Fibroblast of the aortic adventitia (primary cell): ENCODE data around the gene UGT1A6. TPM values are rescaled to one million over a fixed set of nuclear protein-coding genes. Genes with fewer than 3 reads are reported as not detected.
"Not testable (repeated sequence)": the region's sequence is repeated elsewhere in the genome, so short reads cannot be mapped to it uniquely, and the experiment has no call there.

Source experiments
- DNase-seq: peaks from one replicate; pipeline ENCODE4 v3.0.0-alpha.2; 2010; ENCODE audit warnings: low read depth
- H3K4me3 ChIP-seq: 2 replicates; pipeline ENCODE4 v1.5.1; 2011; ENCODE audit warnings: low read depth, mild to moderate bottlenecking, control low read depth, low read length, moderate library complexity
- CTCF ChIP-seq: IDR thresholded peaks from 2 replicates; pipeline ENCODE4 v1.5.1; 2011; ENCODE audit warnings: mild to moderate bottlenecking, low read length, control low read depth, inconsistent platforms; ENCODE audit not compliant: insufficient read depth
- total RNA-seq: library from RNA; depleted of rRNA; stranded (reverse); fragments of >200 nt; gene quantifications from 2 replicates; pipeline ENCODE4 v1.2.3, GENCODE V29; 2012; ENCODE audit warnings: low replicate concordance

Gene UGT1A6
- total RNA-seq, 1 donor: 0.09 TPM

GRCh38 chr2:233713262-233713615 lies 20.5 kb downstream of the UGT1A6 start:
- H3K4me3 ChIP-seq: no peak overlapping the region
- TF ChIP-seq CTCF: no peak
- DNase-seq: no peak

GRCh38 chr2:233714121-233714520 lies 21.4 kb downstream of the UGT1A6 start:
- TF ChIP-seq CTCF: no peak
- no peak for DNase-seq
- H3K4me3 ChIP-seq: no peak overlapping the region

GRCh38 chr2:233718552-233718951 lies 25.9 kb downstream of the UGT1A6 start, which contains the start of gene UGT1A4:
UGT1A4 (plus strand) TSS chr2:233718736; CDS start chr2:233718821, 85 bp downstream.
- no peak within 1 kb of the TSS for H3K4me3 ChIP-seq
- TF ChIP-seq CTCF: no peak
- DNase-seq: no peak

- no peak within 1 kb of the TSS for H3K4me3 ChIP-seq
- no peak for DNase-seq
- TF ChIP-seq CTCF: no peak
These were observed 36.1 kb downstream of the UGT1A6 start, which contains the start of gene UGT1A3 for GRCh38 chr2:233728723-233729301. UGT1A3 (plus strand) TSS chr2:233729042; CDS start chr2:233729127, 85 bp downstream.

- DNase-seq, H3K4me3 ChIP-seq: not testable (repeated sequence)
These were observed 44.4 kb downstream of the UGT1A6 start for GRCh38 chr2:233736868-233737653.

GRCh38 chr2:233740870-233741269 lies 48.2 kb downstream of the UGT1A6 start:
- H3K4me3 ChIP-seq: no peak overlapping the region
- TF ChIP-seq CTCF: no peak
- DNase-seq: no peak

- no peak for DNase-seq
- no peak for TF ChIP-seq CTCF
These were observed 51.0 kb downstream of the UGT1A6 start for GRCh38 chr2:233743464-233744259.

More at GRCh38 chr2:233743464-233744259, 51.0 kb downstream of the UGT1A6 start:
- no peak overlapping the region for H3K4me3 ChIP-seq
